WI38 (cell line): Measurements from ENCODE around the gene POU4F2.

Experiments
- H3K4me3 ChIP-seq: 2 replicates; pipeline ENCODE4 v1.5.1; 2011; ENCODE audit warnings: low read depth, mild to moderate bottlenecking, control low read depth, low read length
- TF ChIP-seq, protein P1 (sequence below): IDR thresholded peaks from 2 replicates; pipeline ENCODE4 v1.5.1; 2012; ENCODE audit warnings: low read depth, mild to moderate bottlenecking, control low read depth, low read length

Gene POU4F2, protein sequence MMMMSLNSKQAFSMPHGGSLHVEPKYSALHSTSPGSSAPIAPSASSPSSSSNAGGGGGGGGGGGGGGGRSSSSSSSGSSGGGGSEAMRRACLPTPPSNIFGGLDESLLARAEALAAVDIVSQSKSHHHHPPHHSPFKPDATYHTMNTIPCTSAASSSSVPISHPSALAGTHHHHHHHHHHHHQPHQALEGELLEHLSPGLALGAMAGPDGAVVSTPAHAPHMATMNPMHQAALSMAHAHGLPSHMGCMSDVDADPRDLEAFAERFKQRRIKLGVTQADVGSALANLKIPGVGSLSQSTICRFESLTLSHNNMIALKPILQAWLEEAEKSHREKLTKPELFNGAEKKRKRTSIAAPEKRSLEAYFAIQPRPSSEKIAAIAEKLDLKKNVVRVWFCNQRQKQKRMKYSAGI

DNA sequence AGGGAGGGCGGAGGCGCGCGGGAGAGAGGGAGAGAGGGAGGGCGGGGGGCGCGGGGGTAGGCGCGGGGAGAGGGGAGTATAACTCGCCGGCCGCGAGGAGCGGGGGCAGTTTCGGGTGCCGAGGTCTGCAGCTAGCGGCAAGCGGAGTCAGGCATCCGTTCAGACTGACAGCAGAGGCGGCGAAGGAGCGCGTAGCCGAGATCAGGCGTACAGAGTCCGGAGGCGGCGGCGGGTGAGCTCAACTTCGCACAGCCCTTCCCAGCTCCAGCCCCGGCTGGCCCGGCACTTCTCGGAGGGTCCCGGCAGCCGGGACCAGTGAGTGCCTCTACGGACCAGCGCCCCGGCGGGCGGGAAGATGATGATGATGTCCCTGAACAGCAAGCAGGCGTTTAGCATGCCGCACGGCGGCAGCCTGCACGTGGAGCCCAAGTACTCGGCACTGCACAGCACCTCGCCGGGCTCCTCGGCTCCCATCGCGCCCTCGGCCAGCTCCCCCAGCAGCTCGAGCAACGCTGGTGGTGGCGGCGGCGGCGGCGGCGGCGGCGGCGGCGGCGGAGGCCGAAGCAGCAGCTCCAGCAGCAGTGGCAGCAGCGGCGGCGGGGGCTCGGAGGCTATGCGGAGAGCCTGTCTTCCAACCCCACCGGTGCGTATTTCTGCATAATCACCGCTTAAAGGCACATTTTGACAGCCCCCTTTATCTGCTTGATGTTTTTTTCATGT lies at the start of gene POU4F2:
Gene POU4F2, plus strand, starts transcription at position 108 of the 720 bp plus-strand sequence. Its CDS starts 248 bp downstream, at position 356.
- no peak within 1 kb of the TSS for H3K4me3 ChIP-seq
- TF ChIP-seq, protein P1, sequence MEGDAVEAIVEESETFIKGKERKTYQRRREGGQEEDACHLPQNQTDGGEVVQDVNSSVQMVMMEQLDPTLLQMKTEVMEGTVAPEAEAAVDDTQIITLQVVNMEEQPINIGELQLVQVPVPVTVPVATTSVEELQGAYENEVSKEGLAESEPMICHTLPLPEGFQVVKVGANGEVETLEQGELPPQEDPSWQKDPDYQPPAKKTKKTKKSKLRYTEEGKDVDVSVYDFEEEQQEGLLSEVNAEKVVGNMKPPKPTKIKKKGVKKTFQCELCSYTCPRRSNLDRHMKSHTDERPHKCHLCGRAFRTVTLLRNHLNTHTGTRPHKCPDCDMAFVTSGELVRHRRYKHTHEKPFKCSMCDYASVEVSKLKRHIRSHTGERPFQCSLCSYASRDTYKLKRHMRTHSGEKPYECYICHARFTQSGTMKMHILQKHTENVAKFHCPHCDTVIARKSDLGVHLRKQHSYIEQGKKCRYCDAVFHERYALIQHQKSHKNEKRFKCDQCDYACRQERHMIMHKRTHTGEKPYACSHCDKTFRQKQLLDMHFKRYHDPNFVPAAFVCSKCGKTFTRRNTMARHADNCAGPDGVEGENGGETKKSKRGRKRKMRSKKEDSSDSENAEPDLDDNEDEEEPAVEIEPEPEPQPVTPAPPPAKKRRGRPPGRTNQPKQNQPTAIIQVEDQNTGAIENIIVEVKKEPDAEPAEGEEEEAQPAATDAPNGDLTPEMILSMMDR, result no peak

DNA sequence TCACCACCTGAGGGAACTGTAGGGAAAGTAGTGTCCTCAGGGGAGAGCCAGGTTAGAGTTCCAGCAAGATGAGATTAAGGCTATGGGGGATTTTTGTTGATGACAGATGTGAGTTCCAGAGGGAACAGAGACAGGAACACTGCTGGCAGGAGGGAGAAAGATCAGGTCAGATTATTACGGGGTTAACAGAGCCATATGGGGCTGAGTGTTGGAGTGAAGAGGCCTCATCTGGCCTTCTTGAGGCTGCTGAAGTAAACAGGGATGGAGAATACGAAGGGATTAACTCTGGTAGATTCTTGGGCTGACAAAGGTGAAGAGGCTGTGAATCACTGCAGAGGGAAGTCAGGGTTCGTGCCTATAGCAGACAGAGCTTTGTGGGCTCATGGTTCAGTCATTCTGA lies 47.9 kb upstream of the POU4F2 start:
- TF ChIP-seq, protein P1, result no peak

DNA sequence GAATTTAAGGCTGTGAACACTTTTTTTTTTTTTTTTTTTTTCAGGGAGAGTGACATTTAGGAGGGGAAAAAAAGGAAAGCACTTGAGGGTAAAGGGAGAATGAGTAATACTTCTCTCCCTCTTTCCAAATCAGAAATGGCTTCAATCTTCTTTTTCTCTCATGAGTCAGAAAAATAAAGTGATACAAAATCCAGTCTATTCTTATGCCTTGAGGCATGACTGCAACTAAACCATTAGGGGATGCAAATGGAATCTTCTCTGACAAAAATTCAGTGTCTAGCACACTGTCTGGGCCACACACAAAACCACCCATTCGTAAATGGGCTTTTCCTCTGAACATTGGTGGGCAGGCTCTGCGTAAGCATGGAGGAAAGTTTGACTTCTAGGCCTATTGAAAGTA lies 46.7 kb upstream of the POU4F2 start:
- no peak overlapping the region for H3K4me3 ChIP-seq
- TF ChIP-seq, protein P1, result no peak

More for the DNA sequence above, 47.9 kb upstream of the POU4F2 start:
- no peak overlapping the region for H3K4me3 ChIP-seq

DNA sequence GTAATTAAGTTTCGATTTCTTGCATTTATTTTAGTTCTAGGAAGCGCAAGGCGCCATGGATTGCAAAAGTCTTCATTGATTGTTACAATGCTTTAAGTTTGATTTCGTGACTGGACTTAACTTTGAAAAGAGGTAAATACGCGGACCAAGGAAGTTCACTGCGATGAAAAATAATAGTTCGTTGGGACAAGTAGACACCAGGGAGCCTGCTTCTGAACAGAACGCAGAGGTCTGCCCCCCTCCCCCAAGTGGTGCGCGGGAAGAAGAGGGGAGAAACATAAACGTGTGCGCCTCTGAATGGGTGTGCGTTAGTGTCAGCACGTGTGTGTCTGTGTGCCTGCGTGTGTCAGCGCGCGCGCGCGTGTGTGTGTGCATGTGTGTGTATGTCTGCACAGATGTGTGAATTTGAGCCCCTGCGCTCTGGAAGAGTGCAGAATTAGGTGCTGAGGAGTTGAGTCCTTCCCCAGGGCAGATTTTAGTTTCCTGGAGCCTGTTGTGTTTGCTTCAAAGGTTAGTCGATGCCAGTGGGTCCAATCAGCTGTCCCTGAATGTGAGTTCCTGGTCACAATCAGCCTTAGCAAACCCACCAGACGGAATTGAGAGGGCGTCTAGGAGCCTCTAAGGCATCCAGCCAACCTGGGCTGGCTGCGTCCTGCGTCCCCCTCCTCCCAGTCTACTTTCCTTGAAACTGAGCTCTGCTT lies 5.8 kb upstream of the POU4F2 start:
- TF ChIP-seq, protein P1, result no peak
- no peak overlapping the region for H3K4me3 ChIP-seq

DNA sequence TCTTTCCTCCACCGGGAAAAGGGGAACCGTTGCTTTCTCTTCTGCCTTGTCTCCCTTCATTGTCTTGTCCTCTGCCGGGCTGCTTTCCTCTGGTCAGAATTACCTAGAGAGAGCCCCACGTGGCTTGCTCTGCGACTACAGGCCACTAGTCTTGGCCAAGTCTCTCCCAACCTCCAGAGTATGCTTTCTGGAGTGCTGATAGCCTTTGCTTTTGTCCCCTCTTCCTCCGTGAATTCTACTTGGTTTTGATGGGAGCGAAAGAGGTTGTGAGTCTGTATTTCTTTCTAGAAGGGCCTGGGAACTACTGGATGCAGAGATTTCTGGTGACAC lies 5.3 kb upstream of the POU4F2 start:
- H3K4me3 ChIP-seq, result no peak overlapping the region
- TF ChIP-seq, protein P1, result no peak

DNA sequence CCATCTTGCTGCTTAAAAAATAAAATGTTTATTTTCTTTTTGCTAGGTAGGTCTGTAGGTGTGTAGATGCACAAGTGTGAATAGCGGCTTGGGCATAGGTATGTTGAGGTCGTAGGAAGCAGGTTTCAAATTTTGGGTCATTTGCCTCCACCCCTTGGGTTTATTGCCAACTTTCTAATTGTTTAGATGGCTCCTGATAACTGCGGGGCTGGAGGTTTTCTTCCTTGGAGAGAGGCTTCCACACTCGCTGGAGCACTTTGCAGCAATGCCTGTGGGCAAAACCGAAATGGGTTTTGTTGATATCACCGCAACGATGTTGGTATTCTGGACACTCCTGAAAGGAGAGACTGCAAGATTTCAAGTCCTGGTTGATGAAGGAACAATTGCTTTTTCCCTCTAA lies 3.9 kb upstream of the POU4F2 start:
- TF ChIP-seq, protein P1, result no peak
- no peak overlapping the region for H3K4me3 ChIP-seq
